ENCODE measurements around the gene DIABLO. TPM values are rescaled to one million over a fixed set of nuclear protein-coding genes. Genes with fewer than 3 reads are reported as not detected.

DIABLO gene
- total RNA-seq, 1 donor from 2014 or later: 57.6 TPM

GRCh38 chr12:122227341-122227740 is 1.5 kb upstream of the DIABLO start:
- Mint-ChIP-seq H3K4me3 (peak overlapping the region; percentile 59), H3K27me3 (no peaks in the 10 kb centered on the region), H3K4me1 (ENCODE audit: unreplicated experiment) (peaks cover 10% of the 10 kb centered on the region), H3K36me3 (peaks cover 15% of the 10 kb centered on the region), H3K9me3 (no peaks in the 10 kb centered on the region), H3K27ac (no peak overlapping the region)
- no peak for DNase-seq (ENCODE audit: extremely low spot score, unreplicated experiment)
- no peak for TF ChIP-seq CTCF (conservative IDR thresholded peaks at IDR 0.05)

DNA sequence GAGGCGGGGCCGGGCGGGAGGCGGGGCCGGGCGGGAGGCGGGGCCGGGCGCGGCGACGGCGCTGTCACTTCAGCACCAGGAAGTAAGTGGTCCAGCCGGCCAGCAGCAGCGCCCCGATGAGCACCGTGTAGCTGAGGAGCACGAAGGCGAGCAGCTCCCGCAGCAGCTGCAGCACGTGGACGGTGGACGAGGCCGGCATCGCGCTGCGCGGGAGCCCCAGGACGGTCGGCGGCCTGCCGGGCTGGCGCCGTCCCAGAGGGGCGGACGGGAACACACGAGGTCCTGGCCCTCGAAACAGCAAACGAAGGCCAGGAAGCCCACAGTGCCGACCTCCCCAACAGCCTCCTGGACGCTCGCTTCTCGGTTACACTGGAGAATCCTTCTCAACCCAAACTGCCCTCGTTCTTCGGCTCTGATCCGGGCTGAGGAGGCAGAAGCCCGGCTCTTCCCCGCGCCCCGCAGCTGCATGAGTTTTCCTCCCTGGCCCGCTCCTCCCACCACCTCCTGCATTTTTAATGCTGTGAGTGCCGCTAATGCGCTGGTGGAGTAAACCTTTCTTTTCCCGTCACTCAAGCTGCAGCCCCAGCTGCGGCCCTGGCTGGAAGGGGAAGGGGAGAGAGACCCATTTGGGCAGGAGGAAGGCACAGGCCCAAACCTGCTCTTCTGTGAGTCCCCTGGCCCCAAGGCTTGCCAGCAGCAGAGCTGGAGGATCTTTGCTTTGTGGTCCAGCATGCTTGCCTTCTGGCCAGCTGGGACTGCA is 694 bp upstream of the DIABLO start:
- DNase-seq (ENCODE audit: extremely low spot score, unreplicated experiment): no peak
- H3K36me3 Mint-ChIP-seq: peaks cover 15% of the 10 kb centered on the region
- H3K27me3 Mint-ChIP-seq: no peaks in the 10 kb centered on the region
- peaks cover 10% of the 10 kb centered on the region for H3K4me1 Mint-ChIP-seq (ENCODE audit: unreplicated experiment)
- H3K9me3 Mint-ChIP-seq: no peaks in the 10 kb centered on the region
- no peak overlapping the region for H3K27ac Mint-ChIP-seq
- TF ChIP-seq CTCF (conservative IDR thresholded peaks at IDR 0.05): no peak
- peak overlapping the region; percentile 95 for H3K4me3 Mint-ChIP-seq

DNA sequence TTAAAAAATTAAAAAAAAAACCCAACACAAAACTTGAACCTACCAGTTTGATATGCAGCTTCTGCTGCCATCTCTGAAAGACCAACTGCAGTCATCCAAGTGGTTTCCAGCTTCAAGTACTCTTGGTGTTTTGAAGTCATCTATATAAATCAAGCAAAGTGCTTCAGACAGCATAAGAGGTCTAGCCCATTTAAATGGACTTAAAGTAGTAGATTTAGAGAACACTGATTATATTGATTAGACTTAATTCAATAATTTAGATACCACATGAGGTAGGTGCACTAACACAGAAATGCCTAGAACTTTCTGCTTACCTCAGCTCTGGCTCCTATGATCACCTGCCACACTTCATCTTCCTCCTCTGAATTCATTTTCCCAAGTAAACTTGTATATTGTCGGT is 9.4 kb downstream of the DIABLO start:
- DNase-seq (ENCODE audit: extremely low spot score, unreplicated experiment): no peak
- Mint-ChIP-seq H3K27ac (no peak overlapping the region), H3K9me3 (no peaks in the 10 kb centered on the region), H3K27me3 (no peaks in the 10 kb centered on the region), H3K4me1 (ENCODE audit: unreplicated experiment) (no peaks in the 10 kb centered on the region), H3K36me3 (peaks cover 30% of the 10 kb centered on the region), H3K4me3 (no peak overlapping the region)
- TF ChIP-seq CTCF (conservative IDR thresholded peaks at IDR 0.05): no peak

GRCh38 chr12:122215771-122216170 is 10.1 kb downstream of the DIABLO start:
- no peaks in the 10 kb centered on the region for H3K4me1 Mint-ChIP-seq (ENCODE audit: unreplicated experiment)
- peaks cover 27% of the 10 kb centered on the region for H3K36me3 Mint-ChIP-seq
- no peak for TF ChIP-seq CTCF (conservative IDR thresholded peaks at IDR 0.05)
- H3K9me3 Mint-ChIP-seq: no peaks in the 10 kb centered on the region
- DNase-seq (ENCODE audit: extremely low spot score, unreplicated experiment): no peak
- H3K4me3 Mint-ChIP-seq: no peak overlapping the region
- H3K27ac Mint-ChIP-seq: no peak overlapping the region
- H3K27me3 Mint-ChIP-seq: no peaks in the 10 kb centered on the region

- DNase-seq (ENCODE audit: extremely low spot score, unreplicated experiment): no peak
- TF ChIP-seq CTCF (conservative IDR thresholded peaks at IDR 0.05): no peak
- Mint-ChIP-seq H3K27ac (no peak overlapping the region), H3K4me1 (ENCODE audit: unreplicated experiment) (peaks cover 4% of the 10 kb centered on the region), H3K4me3 (no peak overlapping the region), H3K9me3 (no peaks in the 10 kb centered on the region), H3K27me3 (peaks cover 26% of the 10 kb centered on the region), H3K36me3 (peaks cover 28% of the 10 kb centered on the region)
Observed at GRCh38 chr12:122208073-122208820, 17.6 kb downstream of the DIABLO start.

All from type B pancreatic cell (in vitro differentiated cells).